ENCODE measurements around the gene MSANTD1. TPM values are rescaled to one million over a fixed set of nuclear protein-coding genes. Genes with fewer than 3 reads are reported as not detected.
A peak's percentile ranks its signal among the peaks of the same experiment; 100 is the strongest.

The MSANTD1 gene
- total and polyA plus RNA-seq, 8 donors, result 0.54 to 2.9 (median 1.0) TPM

DNA sequence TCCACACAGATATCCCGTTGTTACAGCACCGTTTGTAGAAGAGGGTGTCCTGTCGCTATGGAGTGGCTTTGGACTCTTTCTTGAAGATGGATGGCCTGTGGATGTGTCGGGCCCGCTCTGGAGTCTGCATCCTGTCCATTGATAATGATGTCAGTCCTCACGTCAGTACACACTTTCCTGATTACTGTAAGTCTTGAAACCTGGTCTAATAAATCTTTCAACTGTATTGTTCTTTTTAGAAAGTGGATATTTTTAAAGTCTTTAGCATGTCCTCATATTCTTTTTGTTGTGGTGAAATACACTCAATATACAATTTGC, 14.9 kb downstream of the MSANTD1 start:
- H3K36me3 ChIP-seq, result no peaks in the 10 kb centered on the region
- TF ChIP-seq, protein P1, sequence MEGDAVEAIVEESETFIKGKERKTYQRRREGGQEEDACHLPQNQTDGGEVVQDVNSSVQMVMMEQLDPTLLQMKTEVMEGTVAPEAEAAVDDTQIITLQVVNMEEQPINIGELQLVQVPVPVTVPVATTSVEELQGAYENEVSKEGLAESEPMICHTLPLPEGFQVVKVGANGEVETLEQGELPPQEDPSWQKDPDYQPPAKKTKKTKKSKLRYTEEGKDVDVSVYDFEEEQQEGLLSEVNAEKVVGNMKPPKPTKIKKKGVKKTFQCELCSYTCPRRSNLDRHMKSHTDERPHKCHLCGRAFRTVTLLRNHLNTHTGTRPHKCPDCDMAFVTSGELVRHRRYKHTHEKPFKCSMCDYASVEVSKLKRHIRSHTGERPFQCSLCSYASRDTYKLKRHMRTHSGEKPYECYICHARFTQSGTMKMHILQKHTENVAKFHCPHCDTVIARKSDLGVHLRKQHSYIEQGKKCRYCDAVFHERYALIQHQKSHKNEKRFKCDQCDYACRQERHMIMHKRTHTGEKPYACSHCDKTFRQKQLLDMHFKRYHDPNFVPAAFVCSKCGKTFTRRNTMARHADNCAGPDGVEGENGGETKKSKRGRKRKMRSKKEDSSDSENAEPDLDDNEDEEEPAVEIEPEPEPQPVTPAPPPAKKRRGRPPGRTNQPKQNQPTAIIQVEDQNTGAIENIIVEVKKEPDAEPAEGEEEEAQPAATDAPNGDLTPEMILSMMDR (IDR thresholded peaks at IDR 0.05), result no peak
- intact Hi-C loops (cut with DNase I), result no loop called here
- peaks cover 0 to 5% (median 0%) of the 10 kb centered on the region in 3 donors for H3K4me1 ChIP-seq
- FAIRE-seq (no peak), ATAC-seq (no peak), DNase-seq (no peak)
- H3K27me3 ChIP-seq, result no peaks in the 10 kb centered on the region
- no peaks in the 10 kb centered on the region for H3K9me3 ChIP-seq
- WGBS, 2 donors, result 69 to 76% methylated on average over 6 of the region's 6 CpGs
- no peak overlapping the region for H3K27ac ChIP-seq
- H3K4me3 ChIP-seq, result no peak overlapping the region

DNA sequence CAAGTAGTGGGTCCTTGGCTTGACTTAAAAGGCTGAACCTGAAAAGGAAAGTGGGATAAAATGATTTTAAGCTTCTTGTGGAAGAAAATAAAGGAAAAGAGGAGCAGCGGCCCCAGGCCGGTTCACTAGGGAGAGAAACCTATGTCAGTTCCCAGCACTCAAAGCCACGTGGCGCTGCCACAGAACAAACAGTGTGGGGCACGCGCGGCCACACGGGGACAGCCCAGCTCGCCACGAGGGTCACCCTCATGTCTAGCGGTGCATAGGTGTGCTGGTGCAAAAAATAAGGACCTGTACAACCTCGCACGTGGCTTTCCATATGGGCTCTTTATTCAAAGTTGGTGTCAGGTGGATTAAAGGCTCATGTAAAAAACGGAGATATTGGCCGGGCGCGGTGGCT, 17.1 kb downstream of the MSANTD1 start:
- Histone ChIP-seq H3K27me3 (no peaks in the 10 kb centered on the region), H3K4me1 (peaks cover 0 to 12% (median 0%) of the 10 kb centered on the region in 3 donors), H3K27ac (no peak overlapping the region), H3K4me3 (no peak overlapping the region), H3K9me3 (no peaks in the 10 kb centered on the region), H3K36me3 (no peaks in the 10 kb centered on the region)
- intact Hi-C loops (cut with DNase I), result no loop called here
- FAIRE-seq (no peak), ATAC-seq (no peak), DNase-seq (peak in 1 of 6 donors; percentile 3)
- TF ChIP-seq, protein P1 (IDR thresholded peaks at IDR 0.05), result no peak
- 94 to 95% methylated on average over 17 of the region's 17 CpGs for WGBS, 2 donors

DNA sequence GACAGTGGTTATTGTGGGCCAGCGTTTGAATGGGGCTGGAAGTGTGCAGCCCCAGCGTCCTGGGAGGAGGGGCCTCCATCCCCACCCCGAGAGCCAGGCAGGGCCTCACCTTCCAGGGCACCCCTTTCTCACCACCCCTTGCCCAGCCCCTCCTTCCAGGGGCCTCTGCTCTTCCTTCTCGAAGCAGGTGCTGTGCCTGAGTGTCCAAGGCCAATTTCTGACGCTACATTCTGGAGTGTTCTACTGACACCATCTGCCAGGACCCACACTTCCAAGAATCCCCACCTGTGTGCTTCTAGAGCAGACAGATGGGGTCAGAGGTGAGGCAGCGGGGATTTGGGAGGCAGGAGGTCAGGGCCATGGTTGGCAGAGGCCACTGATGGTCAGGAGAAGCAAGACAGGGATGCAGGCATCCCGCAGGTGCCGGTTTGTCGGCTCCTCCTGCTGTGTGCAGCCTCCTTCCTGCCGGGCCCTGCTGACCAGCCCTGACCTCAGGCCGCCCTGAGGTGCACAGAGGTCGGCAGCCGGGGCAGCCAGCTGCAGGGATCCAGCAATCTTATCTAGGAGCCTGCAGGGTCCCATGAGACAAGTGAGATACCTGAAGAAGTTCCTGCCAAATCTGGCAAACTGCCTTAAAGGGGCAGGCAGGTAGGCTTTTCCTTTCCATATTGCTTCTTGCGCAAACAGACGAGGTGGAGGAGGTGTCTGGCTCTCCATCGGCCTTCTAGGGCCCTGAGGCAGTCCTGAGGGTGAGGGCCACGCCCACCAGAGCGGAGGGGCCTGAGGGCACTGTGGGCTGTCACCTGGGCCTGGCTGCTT, 18.8 kb downstream of the MSANTD1 start:
- TF ChIP-seq, protein P1 (IDR thresholded peaks at IDR 0.05), result no peak
- ATAC-seq, result peak in 1 of 4 donors; percentile 24
- H3K4me3 ChIP-seq, result no peak overlapping the region
- no peak overlapping the region for H3K27ac ChIP-seq
- no peak for FAIRE-seq
- 72 to 76% methylated on average over 18 of the region's 18 CpGs for WGBS, 2 donors
- peak in 2 of 6 donors; percentile 8 to 38 for DNase-seq
- no peaks in the 10 kb centered on the region for H3K9me3 ChIP-seq
- intact Hi-C loops (cut with DNase I), result no loop called here
- H3K36me3 ChIP-seq, result no peaks in the 10 kb centered on the region
- H3K27me3 ChIP-seq, result no peaks in the 10 kb centered on the region
- H3K4me1 ChIP-seq, result peaks cover 0 to 12% (median 0%) of the 10 kb centered on the region in 3 donors

DNA sequence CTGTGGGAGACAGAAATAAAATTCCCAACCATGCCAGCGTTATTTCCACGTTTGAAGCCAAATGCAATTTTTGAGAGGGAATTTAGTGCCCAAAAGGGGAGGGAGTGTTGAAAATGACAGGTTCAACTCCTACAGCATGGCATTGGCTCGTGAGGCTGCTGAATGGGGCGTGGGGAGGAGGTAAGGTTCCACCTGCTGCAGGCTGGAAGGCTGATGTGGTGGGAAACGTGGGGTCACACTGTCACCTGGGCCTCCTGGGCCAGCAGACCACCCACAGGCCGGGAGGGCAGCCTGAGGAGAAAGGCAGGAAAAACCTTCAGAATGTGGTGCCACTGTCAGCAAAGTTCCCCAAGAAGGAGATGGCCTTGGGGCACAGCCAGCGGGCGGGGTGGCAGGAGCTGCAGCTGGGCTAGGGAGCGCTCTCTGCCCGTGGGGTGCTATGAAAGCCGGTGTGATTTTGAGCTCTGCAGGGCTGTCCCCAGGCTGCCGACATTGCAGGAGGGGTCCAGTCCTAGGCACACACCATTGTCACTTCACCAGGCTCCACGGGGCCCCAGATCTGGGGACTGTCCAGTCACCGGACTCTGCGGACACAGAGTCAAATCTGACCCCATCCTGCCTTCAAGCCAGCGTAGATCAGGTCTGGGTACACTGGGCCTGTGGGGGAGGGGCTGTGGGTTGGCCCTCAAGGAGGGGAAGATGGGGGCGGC, 19.6 kb downstream of the MSANTD1 start:
- H3K4me1 ChIP-seq, result peaks cover 0 to 12% (median 0%) of the 10 kb centered on the region in 3 donors
- ATAC-seq (peak; percentile 19 to 63 (median 46)), FAIRE-seq (no peak), DNase-seq (peak in 2 of 6 donors; percentile 58 to 60)
- no peaks in the 10 kb centered on the region for H3K27me3 ChIP-seq
- H3K9me3 ChIP-seq, result no peaks in the 10 kb centered on the region
- H3K4me3 ChIP-seq, result no peak overlapping the region
- WGBS, 2 donors, result 81 to 92% methylated on average over 17 of the region's 17 CpGs
- intact Hi-C loops (cut with DNase I), result no loop called here
- TF ChIP-seq, protein P1 (IDR thresholded peaks at IDR 0.05), result no peak
- no peaks in the 10 kb centered on the region for H3K36me3 ChIP-seq
- no peak overlapping the region for H3K27ac ChIP-seq

Data from pancreas (tissue), 10 donors.